ENCODE data around the gene SEL1L3.

The SEL1L3 gene

GRCh38 chr4:25842229-25842845 is 20.5 kb downstream of the SEL1L3 start:
- FAIRE-seq (peak; percentile 83), DNase-seq (ENCODE audit: insufficient read length, low spot score) (no peak)
- TF ChIP-seq SPI1 (IDR thresholded peaks at IDR 0.05; ENCODE audit: low read depth, low read length) (peak; percentile 56; the same call in 1 of the 2 replicates), POLR2A (IDR thresholded peaks at IDR 0.05; ENCODE audit: low read depth, low read length) (no peak)

DNA sequence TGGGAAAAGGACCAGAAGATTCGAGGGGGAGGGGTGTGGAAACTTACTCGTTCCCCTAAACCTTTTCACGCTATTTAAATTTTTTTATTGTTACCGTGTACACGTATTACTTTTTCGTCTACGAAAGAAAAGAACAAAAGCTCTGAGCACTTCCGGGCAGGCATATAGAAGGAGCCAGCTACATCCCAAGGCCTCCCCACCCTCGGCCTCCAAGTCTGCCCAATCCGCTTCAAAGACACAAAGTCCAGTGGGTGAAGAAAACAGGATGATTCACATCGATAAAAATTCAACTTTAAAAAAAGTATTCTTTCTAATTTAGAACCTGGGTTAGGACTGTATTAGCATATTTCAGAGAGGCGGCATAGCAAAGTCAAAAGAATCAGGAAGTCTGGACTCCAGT is 23.1 kb downstream of the SEL1L3 start:
- TF ChIP-seq POU2F2 (IDR thresholded peaks at IDR 0.05; ENCODE audit: low read depth, low read length) (no peak), PAX5 (IDR thresholded peaks at IDR 0.05; ENCODE audit: insufficient read depth, low read length, severe bottlenecking) (no peak), SPI1 (IDR thresholded peaks at IDR 0.05; ENCODE audit: low read depth, low read length) (no peak), TAF1 (IDR thresholded peaks at IDR 0.05; ENCODE audit: low read depth, low read length) (no peak), POLR2AphosphoS5 (IDR thresholded peaks at IDR 0.05; ENCODE audit: low read depth, low read length) (no peak), POLR2A (IDR thresholded peaks at IDR 0.05; ENCODE audit: low read depth, low read length) (no peak)
- no peak for DNase-seq (ENCODE audit: insufficient read length, low spot score)
- FAIRE-seq = no peak

DNA sequence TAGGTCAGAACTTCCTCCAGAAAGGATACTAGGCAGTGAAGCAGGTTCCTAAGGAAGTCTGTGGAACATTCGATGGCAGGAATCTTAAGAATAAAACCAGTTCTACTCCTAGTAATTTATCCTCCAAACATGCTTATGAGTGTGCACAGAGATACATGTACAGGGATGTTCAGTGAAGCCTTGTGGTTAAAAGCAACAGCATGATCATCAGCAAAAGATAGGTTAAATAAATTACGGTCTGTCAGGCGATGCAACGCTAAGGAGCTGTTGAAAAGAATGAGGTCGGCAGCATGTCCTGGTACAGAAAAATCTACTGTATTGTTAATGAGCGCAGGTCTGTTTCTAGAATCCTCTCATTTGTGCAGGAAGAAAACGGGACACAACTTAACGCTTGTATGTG is 23.6 kb downstream of the SEL1L3 start:
- DNase-seq (ENCODE audit: insufficient read length, low spot score) = no peak

GRCh38 chr4:25838526-25838925 is 24.3 kb downstream of the SEL1L3 start:
- FAIRE-seq (no peak), DNase-seq (ENCODE audit: insufficient read length, low spot score) (no peak)
- TF ChIP-seq PAX5 (IDR thresholded peaks at IDR 0.05; ENCODE audit: insufficient read depth, low read length, severe bottlenecking) = no peak

More for the DNA sequence above, 23.6 kb downstream of the SEL1L3 start:
- TF ChIP-seq SPI1 (IDR thresholded peaks at IDR 0.05; ENCODE audit: low read depth, low read length) = no peak
- TF ChIP-seq POU2F2 (IDR thresholded peaks at IDR 0.05; ENCODE audit: low read depth, low read length) = no peak
- TF ChIP-seq PAX5 (IDR thresholded peaks at IDR 0.05; ENCODE audit: insufficient read depth, low read length, severe bottlenecking) = no peak
- no peak for TF ChIP-seq TAF1 (IDR thresholded peaks at IDR 0.05; ENCODE audit: low read depth, low read length)
- no peak for TF ChIP-seq POLR2A (IDR thresholded peaks at IDR 0.05; ENCODE audit: low read depth, low read length)
- no peak for TF ChIP-seq POLR2AphosphoS5 (IDR thresholded peaks at IDR 0.05; ENCODE audit: low read depth, low read length)
- FAIRE-seq = no peak

- no peak for DNase-seq (ENCODE audit: insufficient read length, low spot score)
These were observed 25.7 kb downstream of the SEL1L3 start for GRCh38 chr4:25837107-25837506.

GRCh38 chr4:25835384-25835783 is 27.4 kb downstream of the SEL1L3 start:
- no peak for TF ChIP-seq POU2F2 (IDR thresholded peaks at IDR 0.05; ENCODE audit: low read depth, low read length)
- no peak for TF ChIP-seq POLR2AphosphoS5 (IDR thresholded peaks at IDR 0.05; ENCODE audit: low read depth, low read length)
- peak; percentile 31 for FAIRE-seq

More at GRCh38 chr4:25837107-25837506, 25.7 kb downstream of the SEL1L3 start:
- FAIRE-seq = no peak
- no peak for TF ChIP-seq POLR2AphosphoS5 (IDR thresholded peaks at IDR 0.05; ENCODE audit: low read depth, low read length)
- TF ChIP-seq POU2F2 (IDR thresholded peaks at IDR 0.05; ENCODE audit: low read depth, low read length) = no peak
- no peak for TF ChIP-seq SPI1 (IDR thresholded peaks at IDR 0.05; ENCODE audit: low read depth, low read length)
- no peak for TF ChIP-seq POLR2A (IDR thresholded peaks at IDR 0.05; ENCODE audit: low read depth, low read length)
- TF ChIP-seq PAX5 (IDR thresholded peaks at IDR 0.05; ENCODE audit: insufficient read depth, low read length, severe bottlenecking) = no peak
- TF ChIP-seq TAF1 (IDR thresholded peaks at IDR 0.05; ENCODE audit: low read depth, low read length) = no peak

DNA sequence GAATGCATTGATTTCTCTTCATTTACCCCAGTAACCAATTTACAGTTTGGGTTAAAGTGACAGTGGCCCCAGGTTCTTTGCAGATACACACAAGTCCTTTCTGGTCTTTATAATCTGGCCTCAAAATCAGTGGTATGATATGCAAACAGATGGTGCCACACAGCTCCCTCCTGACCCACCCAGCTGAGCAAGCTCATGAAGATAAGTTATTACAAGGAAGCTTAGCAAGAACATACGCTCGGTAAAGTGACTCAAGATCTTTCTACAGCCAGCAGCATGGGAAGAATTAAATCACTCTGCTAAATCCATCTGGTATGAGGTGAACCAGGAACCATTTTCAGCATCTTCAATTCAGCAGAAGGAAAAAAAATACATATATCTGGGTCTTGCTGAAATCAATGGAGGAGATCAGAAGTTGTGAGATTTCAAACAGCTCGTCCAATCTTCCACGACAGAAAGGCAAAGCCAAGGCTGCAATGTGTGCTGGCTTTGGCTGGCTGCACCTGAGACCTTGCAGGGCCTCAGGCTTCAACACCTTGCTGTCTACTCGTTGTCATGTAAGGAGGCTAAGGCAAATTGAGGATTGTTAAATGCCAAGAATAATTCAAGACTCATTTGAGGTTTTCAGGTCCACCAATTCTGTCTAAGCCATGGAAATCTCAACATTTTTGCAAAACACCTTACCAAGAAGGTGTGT is 28.2 kb downstream of the SEL1L3 start:
- peak; percentile 31 for FAIRE-seq
- TF ChIP-seq POU2F2 (IDR thresholded peaks at IDR 0.05; ENCODE audit: low read depth, low read length) (no peak), TAF1 (IDR thresholded peaks at IDR 0.05; ENCODE audit: low read depth, low read length) (no peak), POLR2AphosphoS5 (IDR thresholded peaks at IDR 0.05; ENCODE audit: low read depth, low read length) (no peak), PAX5 (IDR thresholded peaks at IDR 0.05; ENCODE audit: insufficient read depth, low read length, severe bottlenecking) (no peak), POLR2A (IDR thresholded peaks at IDR 0.05; ENCODE audit: low read depth, low read length) (no peak), SPI1 (IDR thresholded peaks at IDR 0.05; ENCODE audit: low read depth, low read length) (no peak)

More at GRCh38 chr4:25835384-25835783, 27.4 kb downstream of the SEL1L3 start:
- no peak for DNase-seq (ENCODE audit: insufficient read length, low spot score)

DNA sequence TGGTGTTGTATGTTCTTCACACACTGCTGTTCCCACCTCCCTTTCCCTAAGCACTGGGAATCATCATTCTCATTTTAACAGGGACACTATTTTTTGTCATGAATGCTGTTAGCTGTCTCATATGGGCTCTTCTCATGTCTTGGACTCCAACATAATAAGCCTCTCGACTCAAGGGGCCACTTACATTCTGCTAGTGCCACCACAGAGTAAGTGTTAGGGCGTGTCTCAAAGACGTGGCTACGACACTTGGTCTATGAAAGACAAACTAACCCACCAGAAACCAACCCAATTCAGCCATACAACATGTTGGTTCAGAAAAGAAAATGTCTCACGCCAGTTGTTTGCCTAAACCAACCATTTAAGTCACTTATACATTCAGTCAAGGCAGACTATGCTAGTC is 32.2 kb downstream of the SEL1L3 start:
- TF ChIP-seq POU2F2 (IDR thresholded peaks at IDR 0.05; ENCODE audit: low read depth, low read length) = no peak
- no peak for TF ChIP-seq SPI1 (IDR thresholded peaks at IDR 0.05; ENCODE audit: low read depth, low read length)
- TF ChIP-seq POLR2A (IDR thresholded peaks at IDR 0.05; ENCODE audit: low read depth, low read length) = no peak
- no peak for TF ChIP-seq POLR2AphosphoS5 (IDR thresholded peaks at IDR 0.05; ENCODE audit: low read depth, low read length)
- no peak for TF ChIP-seq PAX5 (IDR thresholded peaks at IDR 0.05; ENCODE audit: insufficient read depth, low read length, severe bottlenecking)
- TF ChIP-seq TAF1 (IDR thresholded peaks at IDR 0.05; ENCODE audit: low read depth, low read length) = no peak
- no peak for DNase-seq (ENCODE audit: insufficient read length, low spot score)
- no peak for FAIRE-seq

More for the DNA sequence above, 28.2 kb downstream of the SEL1L3 start:
- DNase-seq (ENCODE audit: insufficient read length, low spot score) = no peak

DNA sequence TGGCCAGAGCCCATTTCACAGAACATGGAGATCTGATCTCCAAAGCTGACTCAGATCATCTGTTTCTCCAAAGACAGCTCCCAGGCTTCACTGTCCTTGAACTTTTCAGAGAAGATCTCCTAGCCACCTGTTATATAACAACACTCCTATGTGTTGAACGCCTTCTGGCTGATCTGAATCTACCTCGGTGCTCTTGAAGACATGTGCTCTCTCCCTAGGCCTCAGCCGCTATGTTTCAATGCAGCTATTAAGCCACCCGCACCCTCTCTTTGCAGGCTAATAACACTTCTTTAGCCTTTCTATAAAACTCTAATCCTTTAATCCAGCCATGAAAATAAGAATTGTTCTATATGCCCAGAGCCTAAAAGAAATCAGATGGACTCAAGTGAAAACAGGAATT is 34.9 kb downstream of the SEL1L3 start:
- DNase-seq (ENCODE audit: insufficient read length, low spot score) (no peak), FAIRE-seq (no peak)
- TF ChIP-seq POLR2AphosphoS5 (IDR thresholded peaks at IDR 0.05; ENCODE audit: low read depth, low read length) (no peak), SPI1 (IDR thresholded peaks at IDR 0.05; ENCODE audit: low read depth, low read length) (no peak), POLR2A (IDR thresholded peaks at IDR 0.05; ENCODE audit: low read depth, low read length) (no peak), PAX5 (IDR thresholded peaks at IDR 0.05; ENCODE audit: insufficient read depth, low read length, severe bottlenecking) (no peak), TAF1 (IDR thresholded peaks at IDR 0.05; ENCODE audit: low read depth, low read length) (no peak), POU2F2 (IDR thresholded peaks at IDR 0.05; ENCODE audit: low read depth, low read length) (no peak)

DNA sequence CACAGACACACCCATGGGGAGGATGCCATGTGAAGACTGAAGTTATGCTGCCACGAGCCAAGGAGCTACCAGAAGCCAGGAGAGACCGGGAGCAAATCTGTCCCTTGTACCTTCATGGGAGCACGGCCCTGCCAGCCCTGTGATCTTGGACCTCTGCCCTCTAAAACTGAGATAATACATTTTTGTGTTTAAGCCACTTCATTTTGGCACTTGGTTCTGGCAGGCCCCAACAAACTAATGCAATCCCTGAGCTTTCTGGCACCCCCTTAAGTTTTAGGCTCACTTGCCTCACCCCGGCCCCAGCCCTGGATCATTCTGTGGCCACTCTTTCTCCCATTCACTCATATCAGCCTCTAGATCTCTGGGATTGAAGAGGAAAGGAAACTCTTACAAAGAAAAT is 35.4 kb downstream of the SEL1L3 start:
- TF ChIP-seq POU2F2 (IDR thresholded peaks at IDR 0.05; ENCODE audit: low read depth, low read length) (no peak), SPI1 (IDR thresholded peaks at IDR 0.05; ENCODE audit: low read depth, low read length) (no peak), POLR2A (IDR thresholded peaks at IDR 0.05; ENCODE audit: low read depth, low read length) (no peak), TAF1 (IDR thresholded peaks at IDR 0.05; ENCODE audit: low read depth, low read length) (no peak), POLR2AphosphoS5 (IDR thresholded peaks at IDR 0.05; ENCODE audit: low read depth, low read length) (no peak), PAX5 (IDR thresholded peaks at IDR 0.05; ENCODE audit: insufficient read depth, low read length, severe bottlenecking) (no peak)
- DNase-seq (ENCODE audit: insufficient read length, low spot score) (no peak), FAIRE-seq (no peak)

Data from GM12891 (cell line).